Measurements from ENCODE around the gene OR10J1. TPM values are rescaled to one million over a fixed set of nuclear protein-coding genes. Genes with fewer than 3 reads are reported as not detected.

The OR10J1 gene, protein sequence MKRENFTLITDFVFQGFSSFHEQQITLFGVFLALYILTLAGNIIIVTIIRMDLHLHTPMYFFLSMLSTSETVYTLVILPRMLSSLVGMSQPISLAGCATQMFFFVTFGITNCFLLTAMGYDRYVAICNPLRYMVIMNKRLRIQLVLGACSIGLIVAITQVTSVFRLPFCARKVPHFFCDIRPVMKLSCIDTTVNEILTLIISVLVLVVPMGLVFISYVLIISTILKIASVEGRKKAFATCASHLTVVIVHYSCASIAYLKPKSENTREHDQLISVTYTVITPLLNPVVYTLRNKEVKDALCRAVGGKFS
- not detected for total RNA-seq

DNA sequence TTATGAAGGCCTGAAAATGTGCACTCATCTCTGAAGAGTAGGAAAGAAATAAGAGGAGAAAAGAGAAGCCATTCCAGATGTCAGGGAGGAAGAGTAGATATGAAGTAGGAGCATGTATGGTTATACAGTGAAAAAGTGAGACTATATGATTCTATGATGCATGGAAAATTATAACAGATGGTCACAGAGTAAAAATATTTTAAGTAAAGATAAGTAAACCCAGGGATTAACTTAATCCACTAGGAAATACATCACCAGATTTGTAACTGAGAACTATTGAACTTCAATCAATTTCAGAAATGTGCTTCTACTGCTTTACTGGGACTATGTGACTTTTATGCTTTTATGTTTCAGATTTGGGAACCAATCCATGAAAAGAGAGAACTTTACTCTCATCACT lies at the start of gene OR10J1:
Gene OR10J1, plus strand, starts transcription at position 301 of the 400 bp plus-strand sequence. Its CDS starts 70 bp downstream, at position 371.
- no peak for DNase-seq
- H3K36me3 ChIP-seq, result no peaks in the 10 kb centered on the region
- TF ChIP-seq CTCF (IDR thresholded peaks at IDR 0.05) (no peak), POLR2A (IDR thresholded peaks at IDR 0.05) (no peak)
- no peaks in the 10 kb centered on the region for H3K27me3 ChIP-seq
- intact Hi-C loops (cut with DNase I; ENCODE audit: low total_unique reads), result no loop called here
- H3K4me3 ChIP-seq, result no peak within 1 kb of the TSS
- no peak within 1 kb of the TSS for H3K27ac ChIP-seq
- no peaks in the 10 kb centered on the region for H3K4me1 ChIP-seq
- no peaks in the 10 kb centered on the region for H3K9me3 ChIP-seq

DNA sequence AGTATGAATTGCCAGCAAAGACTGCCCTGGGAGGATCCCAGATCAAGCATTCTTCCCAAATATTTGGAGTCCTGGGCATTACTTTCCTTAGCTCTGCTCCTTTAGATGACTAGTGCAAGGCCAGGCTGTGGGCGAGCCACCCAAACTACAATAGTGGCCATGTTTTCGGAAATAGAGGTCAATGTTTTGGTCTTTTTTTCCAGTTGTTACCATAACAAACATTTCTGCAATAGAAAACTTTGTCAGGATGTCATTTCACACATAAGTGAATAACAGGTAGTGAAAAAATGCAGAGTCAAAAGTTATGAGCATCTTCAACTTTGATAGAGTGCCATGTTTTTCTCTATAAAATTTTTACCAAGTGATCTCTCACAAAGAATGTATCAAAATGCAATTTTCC lies 32.7 kb upstream of the OR10J1 start:
- Histone ChIP-seq H3K27ac (no peak overlapping the region), H3K4me3 (no peak overlapping the region), H3K27me3 (no peaks in the 10 kb centered on the region), H3K4me1 (no peaks in the 10 kb centered on the region), H3K36me3 (no peaks in the 10 kb centered on the region), H3K9me3 (no peaks in the 10 kb centered on the region)
- TF ChIP-seq POLR2A (IDR thresholded peaks at IDR 0.05), result no peak
- no peak for TF ChIP-seq CTCF (IDR thresholded peaks at IDR 0.05)
- intact Hi-C loops (cut with DNase I; ENCODE audit: low total_unique reads), result no loop called here
- DNase-seq, result no peak

DNA sequence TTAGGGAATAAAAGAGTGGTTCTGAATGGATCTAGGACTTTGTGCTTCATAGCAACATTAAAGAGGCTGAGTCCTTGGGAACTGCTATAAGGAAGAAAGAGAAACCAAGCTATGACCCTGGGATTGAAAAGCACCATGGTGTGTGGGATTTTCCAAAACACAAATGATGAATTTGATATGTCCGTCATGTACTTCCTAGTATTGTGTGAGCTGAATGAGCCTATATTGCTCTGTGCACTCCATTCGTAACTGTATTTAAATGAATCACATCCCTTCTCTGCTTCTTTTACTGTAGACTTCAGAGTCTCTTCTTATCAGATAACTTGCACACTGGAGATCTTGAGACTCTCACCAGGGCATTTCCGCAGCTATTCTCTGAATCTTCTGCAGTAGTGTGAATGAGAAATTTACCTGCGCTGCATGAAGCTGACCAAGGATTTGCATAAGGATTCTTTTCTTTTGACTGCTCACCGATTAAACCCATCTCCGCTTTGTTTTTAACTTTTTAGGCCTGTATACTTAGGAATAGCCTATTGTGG lies 30.6 kb upstream of the OR10J1 start:
- Histone ChIP-seq H3K27me3 (no peaks in the 10 kb centered on the region), H3K9me3 (no peaks in the 10 kb centered on the region), H3K36me3 (no peaks in the 10 kb centered on the region), H3K27ac (no peak overlapping the region), H3K4me1 (no peaks in the 10 kb centered on the region), H3K4me3 (no peak overlapping the region)
- DNase-seq, result no peak
- intact Hi-C loops (cut with DNase I; ENCODE audit: low total_unique reads), result no loop called here
- TF ChIP-seq CTCF (IDR thresholded peaks at IDR 0.05) (no peak), POLR2A (IDR thresholded peaks at IDR 0.05) (no peak)

DNA sequence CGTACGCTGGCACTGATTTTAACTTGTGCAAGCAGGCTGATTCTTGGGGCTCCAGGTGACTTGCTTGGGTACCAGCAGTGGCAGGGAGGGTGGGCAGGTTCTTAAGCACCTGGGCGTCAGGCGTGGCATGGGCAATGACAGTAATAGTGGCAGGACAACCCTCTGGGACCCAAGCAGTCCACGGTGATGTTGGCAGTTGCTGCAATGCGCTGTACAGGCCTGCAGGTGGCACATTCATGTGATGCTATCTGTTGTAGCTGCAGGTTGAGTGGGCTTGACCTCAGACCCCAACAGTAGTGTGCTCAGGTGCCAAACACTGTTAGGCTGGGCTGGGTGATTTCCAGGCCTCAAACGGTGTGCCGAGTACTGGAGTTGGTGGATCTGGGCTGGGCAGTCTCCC lies 17.7 kb upstream of the OR10J1 start:
- H3K27ac ChIP-seq, result no peak overlapping the region
- no peaks in the 10 kb centered on the region for H3K27me3 ChIP-seq
- DNase-seq, result no peak
- H3K4me3 ChIP-seq, result no peak overlapping the region
- TF ChIP-seq CTCF (IDR thresholded peaks at IDR 0.05) (no peak), POLR2A (IDR thresholded peaks at IDR 0.05) (no peak)
- no peaks in the 10 kb centered on the region for H3K9me3 ChIP-seq
- H3K36me3 ChIP-seq, result no peaks in the 10 kb centered on the region
- no peaks in the 10 kb centered on the region for H3K4me1 ChIP-seq
- intact Hi-C loops (cut with DNase I; ENCODE audit: low total_unique reads), result no loop called here

GRCh38 chr1:159428536-159428935 lies 11.0 kb upstream of the OR10J1 start:
- no peak for DNase-seq
- Histone ChIP-seq H3K27ac (no peak overlapping the region), H3K27me3 (no peaks in the 10 kb centered on the region), H3K36me3 (no peaks in the 10 kb centered on the region), H3K9me3 (no peaks in the 10 kb centered on the region), H3K4me1 (no peaks in the 10 kb centered on the region), H3K4me3 (no peak overlapping the region)
- intact Hi-C loops (cut with DNase I; ENCODE audit: low total_unique reads), result no loop called here
- TF ChIP-seq POLR2A (IDR thresholded peaks at IDR 0.05), result no peak

Data from uterus (tissue), 4 donors.